ENCODE data around the gene GAREM2.

GAREM2 gene

GRCh38 chr2:26189751-26190150 lies 16.9 kb downstream of the GAREM2 start:
- no peak for DNase-seq

- DNase-seq: no peak
Observed at GRCh38 chr2:26190369-26190768, 17.5 kb downstream of the GAREM2 start.

- no peak for DNase-seq
Observed at GRCh38 chr2:26191316-26192159, 18.6 kb downstream of the GAREM2 start.

- DNase-seq: no peak
Observed at GRCh38 chr2:26193578-26194231, 20.8 kb downstream of the GAREM2 start.

- DNase-seq: no peak
Observed at GRCh38 chr2:26195040-26195984, 22.4 kb downstream of the GAREM2 start.

GRCh38 chr2:26196683-26197418 lies 24.0 kb downstream of the GAREM2 start:
- no peak for DNase-seq

GRCh38 chr2:26197516-26197915 lies 24.6 kb downstream of the GAREM2 start:
- no peak for DNase-seq

- no peak for DNase-seq
Observed at GRCh38 chr2:26202981-26203490, 30.1 kb downstream of the GAREM2 start.

- no peak for DNase-seq
Observed at GRCh38 chr2:26203906-26204305, 31.0 kb downstream of the GAREM2 start.

- no peak for DNase-seq
Observed at GRCh38 chr2:26212011-26212410, 39.1 kb downstream of the GAREM2 start.

- DNase-seq: no peak
Observed at GRCh38 chr2:26214759-26215158, 41.9 kb downstream of the GAREM2 start.

GRCh38 chr2:26215833-26216232 lies 42.9 kb downstream of the GAREM2 start:
- no peak for DNase-seq

- DNase-seq: no peak
Observed at GRCh38 chr2:26216587-26216986, 43.7 kb downstream of the GAREM2 start.

- DNase-seq: no peak
Observed at GRCh38 chr2:26217720-26218119, 44.8 kb downstream of the GAREM2 start.

- DNase-seq: no peak
Observed at GRCh38 chr2:26223018-26223417, 50.1 kb downstream of the GAREM2 start.

GRCh38 chr2:26224095-26224494 lies 51.2 kb downstream of the GAREM2 start:
- DNase-seq: no peak

- DNase-seq: no peak
Observed at GRCh38 chr2:26229595-26229994, 56.7 kb downstream of the GAREM2 start.

- no peak for DNase-seq
Observed at GRCh38 chr2:26230806-26231205, 57.9 kb downstream of the GAREM2 start.

- DNase-seq: no peak
Observed at GRCh38 chr2:26235089-26235488, 62.2 kb downstream of the GAREM2 start.

GRCh38 chr2:26237868-26238267 lies 65.0 kb downstream of the GAREM2 start:
- DNase-seq: no peak

- DNase-seq: no peak
Observed at GRCh38 chr2:26238311-26238958, 65.5 kb downstream of the GAREM2 start.

Measured in NCI-H2227 treated with DMSO at 0.1 percent for 48 hours (cell line).